Measurements from ENCODE around the gene CHMP4A. TPM values are rescaled to one million over a fixed set of nuclear protein-coding genes. Genes with fewer than 3 reads are reported as not detected.
"Not testable (repeated sequence)": the region's sequence is repeated elsewhere in the genome, so short reads cannot be mapped to it uniquely, and the experiment has no call there.

CHMP4A gene
- total RNA-seq, 1 donor from 2014 or later, result 27.0 TPM

DNA sequence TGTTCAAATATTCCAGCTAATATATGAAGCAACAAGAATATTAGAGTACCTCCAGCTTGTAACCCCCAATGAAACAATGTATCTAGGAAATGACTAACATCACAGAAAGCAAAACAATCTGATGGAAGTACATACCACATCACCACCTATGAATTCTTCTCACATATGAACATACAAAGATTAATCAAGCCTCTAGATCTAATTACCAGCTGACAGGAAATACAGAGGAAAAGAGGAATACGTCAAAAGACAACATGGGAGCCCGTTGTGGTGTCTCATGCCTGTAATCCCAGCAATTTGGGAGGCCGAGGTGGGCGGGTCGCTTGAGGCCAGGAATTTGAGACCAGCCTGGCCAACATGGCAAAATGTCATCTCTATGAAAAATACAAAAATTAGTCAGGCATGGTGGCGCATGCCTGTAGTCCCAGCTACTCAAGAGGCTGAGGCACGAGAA is 11.4 kb upstream of the CHMP4A start:
- Histone ChIP-seq H3K27ac (no peak overlapping the region), H3K9me3 (no peaks in the 10 kb centered on the region), H3K4me3 (no peak overlapping the region), H3K4me1 (no peaks in the 10 kb centered on the region), H3K36me3 (peaks cover 2 to 15% of the 10 kb centered on the region in 2 donors), H3K27me3 (no peaks in the 10 kb centered on the region)
- intact Hi-C loops (cut with DNase I), result no loop called here
- peak in 1 of 2 donors; percentile 41 for DNase-seq (ENCODE audit: low spot score in 2 of 2)
- TF ChIP-seq, protein P1, sequence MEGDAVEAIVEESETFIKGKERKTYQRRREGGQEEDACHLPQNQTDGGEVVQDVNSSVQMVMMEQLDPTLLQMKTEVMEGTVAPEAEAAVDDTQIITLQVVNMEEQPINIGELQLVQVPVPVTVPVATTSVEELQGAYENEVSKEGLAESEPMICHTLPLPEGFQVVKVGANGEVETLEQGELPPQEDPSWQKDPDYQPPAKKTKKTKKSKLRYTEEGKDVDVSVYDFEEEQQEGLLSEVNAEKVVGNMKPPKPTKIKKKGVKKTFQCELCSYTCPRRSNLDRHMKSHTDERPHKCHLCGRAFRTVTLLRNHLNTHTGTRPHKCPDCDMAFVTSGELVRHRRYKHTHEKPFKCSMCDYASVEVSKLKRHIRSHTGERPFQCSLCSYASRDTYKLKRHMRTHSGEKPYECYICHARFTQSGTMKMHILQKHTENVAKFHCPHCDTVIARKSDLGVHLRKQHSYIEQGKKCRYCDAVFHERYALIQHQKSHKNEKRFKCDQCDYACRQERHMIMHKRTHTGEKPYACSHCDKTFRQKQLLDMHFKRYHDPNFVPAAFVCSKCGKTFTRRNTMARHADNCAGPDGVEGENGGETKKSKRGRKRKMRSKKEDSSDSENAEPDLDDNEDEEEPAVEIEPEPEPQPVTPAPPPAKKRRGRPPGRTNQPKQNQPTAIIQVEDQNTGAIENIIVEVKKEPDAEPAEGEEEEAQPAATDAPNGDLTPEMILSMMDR (IDR thresholded peaks at IDR 0.05), result no peak

DNA sequence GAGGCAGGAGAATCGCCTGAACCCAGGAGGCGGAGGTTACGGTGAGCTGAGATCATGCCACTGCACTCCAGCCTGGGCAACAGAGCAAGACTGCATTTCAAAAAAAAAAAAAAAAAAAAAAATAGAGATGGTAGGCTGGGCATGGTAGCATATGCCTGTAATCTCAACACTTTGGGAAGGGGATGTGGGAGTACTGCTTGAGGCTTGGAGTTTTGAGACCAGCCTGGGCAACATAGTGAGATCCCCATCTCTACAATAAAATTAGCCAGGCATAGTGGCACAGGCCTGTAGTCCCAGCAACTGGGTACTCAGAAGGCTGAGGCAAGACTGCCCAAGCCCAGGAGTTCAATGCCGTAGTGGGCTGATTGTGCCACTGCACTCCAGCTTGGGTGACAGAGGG is 9.7 kb upstream of the CHMP4A start:
- H3K27me3 ChIP-seq; H3K4me1 ChIP-seq; H3K4me3 ChIP-seq; H3K27ac ChIP-seq; intact Hi-C loops (cut with DNase I); H3K36me3 ChIP-seq; H3K9me3 ChIP-seq: not testable (repeated sequence)
- peak in 1 of 2 donors; percentile 24 for DNase-seq (ENCODE audit: low spot score in 2 of 2)

- no peak for DNase-seq (ENCODE audit: low spot score in 2 of 2)
- Histone ChIP-seq H3K27me3 (no peaks in the 10 kb centered on the region), H3K36me3 (peaks cover 4 to 6% of the 10 kb centered on the region in 2 donors), H3K4me3 (no peak overlapping the region), H3K27ac (no peak overlapping the region), H3K4me1 (peaks cover 3 to 9% of the 10 kb centered on the region in 2 donors), H3K9me3 (no peaks in the 10 kb centered on the region)
- TF ChIP-seq, protein P1 (IDR thresholded peaks at IDR 0.05), result no peak
- intact Hi-C loops (cut with DNase I), result loop anchor here (5.0 kb wide), 1 partner anchor 78 kb away; the partner anchor contains the start of genes DHRS1 and NOP9
Observed at GRCh38 chr14:24219521-24219920, 6.2 kb upstream of the CHMP4A start.

DNA sequence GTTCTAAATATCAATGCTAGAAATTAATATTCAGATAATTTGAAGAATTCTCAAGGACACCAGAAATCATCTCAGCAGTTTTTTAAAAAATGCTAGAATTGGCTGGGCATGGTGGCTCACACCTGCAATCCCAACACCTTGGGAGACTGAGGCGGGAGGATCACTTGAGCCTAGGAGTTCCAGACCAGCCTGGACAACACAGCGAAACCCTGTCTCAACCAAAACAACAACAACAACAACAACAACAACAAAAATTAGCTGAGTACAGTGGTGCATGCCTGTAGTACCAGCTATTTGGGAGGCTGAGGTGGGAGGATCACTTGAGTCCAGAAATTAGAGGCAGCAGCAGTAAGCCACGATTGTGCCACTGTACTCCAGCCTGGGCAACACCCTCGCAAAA is 5.8 kb upstream of the CHMP4A start:
- no peaks in the 10 kb centered on the region for H3K9me3 ChIP-seq
- peaks cover 4 to 6% of the 10 kb centered on the region in 2 donors for H3K36me3 ChIP-seq
- peak in 1 of 2 donors; percentile 22 for DNase-seq (ENCODE audit: low spot score in 2 of 2)
- intact Hi-C loops (cut with DNase I), result loop anchor here (5.0 kb wide), 1 partner anchor 78 kb away; the partner anchor contains the start of genes DHRS1 and NOP9
- no peak overlapping the region for H3K27ac ChIP-seq
- no peaks in the 10 kb centered on the region for H3K27me3 ChIP-seq
- peaks cover 3 to 14% of the 10 kb centered on the region in 2 donors for H3K4me1 ChIP-seq
- TF ChIP-seq, protein P1 (IDR thresholded peaks at IDR 0.05), result no peak
- H3K4me3 ChIP-seq, result no peak overlapping the region

GRCh38 chr14:24216876-24217275 is 3.6 kb upstream of the CHMP4A start:
- peaks cover 3 to 25% of the 10 kb centered on the region in 2 donors for H3K4me1 ChIP-seq
- DNase-seq (ENCODE audit: low spot score in 2 of 2); H3K9me3 ChIP-seq; H3K27me3 ChIP-seq; H3K4me3 ChIP-seq; H3K36me3 ChIP-seq: not testable (repeated sequence)
- intact Hi-C loops (cut with DNase I), result loop anchor here (1.0 to 5.0 kb wide), 2 partner anchors 15 to 80 kb away; partner anchors contain the start of genes DHRS1, GMPR2, NEDD8 and NOP9
- peak overlapping the region in 1 of 2 donors; percentile 93 for H3K27ac ChIP-seq

GRCh38 chr14:24216345-24216699 is 3.0 kb upstream of the CHMP4A start:
- DNase-seq (ENCODE audit: low spot score in 2 of 2), result no peak
- no peaks in the 10 kb centered on the region for H3K9me3 ChIP-seq
- H3K4me1 ChIP-seq, result peaks cover 3 to 29% of the 10 kb centered on the region in 2 donors
- peak overlapping the region; percentile 87 to 93 for H3K27ac ChIP-seq
- intact Hi-C loops (cut with DNase I), result loop anchor here (1.0 to 5.0 kb wide), 2 partner anchors 16 to 81 kb away; partner anchors contain the start of genes DHRS1, GMPR2, NEDD8 and NOP9
- H3K36me3 ChIP-seq, result peaks cover 4 to 9% of the 10 kb centered on the region in 2 donors
- H3K27me3 ChIP-seq, result no peaks in the 10 kb centered on the region
- TF ChIP-seq, protein P1 (IDR thresholded peaks at IDR 0.05), result no peak
- peak overlapping the region in 1 of 2 donors; percentile 84 for H3K4me3 ChIP-seq
